Testis (tissue), 2 donors: ENCODE measurements around the gene SDCCAG8.

Source experiments
- POLR2A ChIP-seq: fragments of 450-650 bp; IDR thresholded peaks from one replicate; pipeline ENCODE4 v1.6.1; 2017; ENCODE audit warnings: antibody characterized with exemption, mild to moderate bottlenecking, moderate library complexity
- TF ChIP-seq, protein P1 (sequence below), 3 experiments: fragments of 450-650 bp in 2 of 3; fragments of 200-600 bp in 1 of 3; sonication (generic) in 1 of 3; IDR thresholded peaks; one replicate each; pipeline ENCODE4 v1.5.1; 2016 to 2019; ENCODE audit warnings: antibody characterized with exemption in 3 of 3, mild to moderate bottlenecking in 2 of 3, moderate library complexity in 1 of 3

DNA sequence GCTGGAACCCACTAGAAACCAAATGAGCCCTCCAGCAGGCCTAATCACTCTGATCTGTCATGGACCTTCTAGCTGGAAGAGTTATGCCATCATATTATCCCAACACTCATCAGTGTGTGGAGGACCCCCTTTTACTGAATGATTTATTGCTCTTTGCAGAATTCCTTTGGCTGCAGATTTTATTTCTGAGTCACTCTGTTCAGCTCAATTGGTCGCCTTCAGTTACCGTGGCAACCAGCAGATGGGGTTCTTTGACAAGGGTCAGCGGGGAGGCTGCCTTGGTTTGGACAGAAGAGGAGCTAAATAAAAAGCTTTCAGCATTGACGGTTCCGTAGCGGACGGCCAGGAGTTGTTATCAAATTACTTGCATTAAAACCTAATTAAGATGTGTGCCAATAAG, 220.1 kb downstream of the SDCCAG8 start:
- no peak for TF ChIP-seq POLR2A
- TF ChIP-seq, protein P1, sequence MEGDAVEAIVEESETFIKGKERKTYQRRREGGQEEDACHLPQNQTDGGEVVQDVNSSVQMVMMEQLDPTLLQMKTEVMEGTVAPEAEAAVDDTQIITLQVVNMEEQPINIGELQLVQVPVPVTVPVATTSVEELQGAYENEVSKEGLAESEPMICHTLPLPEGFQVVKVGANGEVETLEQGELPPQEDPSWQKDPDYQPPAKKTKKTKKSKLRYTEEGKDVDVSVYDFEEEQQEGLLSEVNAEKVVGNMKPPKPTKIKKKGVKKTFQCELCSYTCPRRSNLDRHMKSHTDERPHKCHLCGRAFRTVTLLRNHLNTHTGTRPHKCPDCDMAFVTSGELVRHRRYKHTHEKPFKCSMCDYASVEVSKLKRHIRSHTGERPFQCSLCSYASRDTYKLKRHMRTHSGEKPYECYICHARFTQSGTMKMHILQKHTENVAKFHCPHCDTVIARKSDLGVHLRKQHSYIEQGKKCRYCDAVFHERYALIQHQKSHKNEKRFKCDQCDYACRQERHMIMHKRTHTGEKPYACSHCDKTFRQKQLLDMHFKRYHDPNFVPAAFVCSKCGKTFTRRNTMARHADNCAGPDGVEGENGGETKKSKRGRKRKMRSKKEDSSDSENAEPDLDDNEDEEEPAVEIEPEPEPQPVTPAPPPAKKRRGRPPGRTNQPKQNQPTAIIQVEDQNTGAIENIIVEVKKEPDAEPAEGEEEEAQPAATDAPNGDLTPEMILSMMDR (IDR thresholded peaks at IDR 0.05), result no peak
